ENCODE results near the gene PPP1R1C. TPM values are rescaled to one million over a fixed set of nuclear protein-coding genes. Genes with fewer than 3 reads are reported as not detected.

The PPP1R1C gene
- total RNA-seq: under 1 TPM in 1 of 3 donors, not detected in 2; 0.75 TPM
- long read RNA-seq, donor 1: 0 reads
- long read RNA-seq, donor 2: 0 reads

GRCh38 chr2:181985632-181986205 is at the start of gene PPP1R1C:
PPP1R1C (plus strand) TSS chr2:181985853; CDS start chr2:181986111, 258 bp downstream.
- H3K36me3 ChIP-seq (ENCODE audit: low read depth): no peaks in the 10 kb centered on the region
- H3K4me3 ChIP-seq: no peak within 1 kb of the TSS
- intact Hi-C loops (cut with DNase I, micrococcal nuclease): no loop called here
- H3K9me3 ChIP-seq: no peaks in the 10 kb centered on the region
- H3K4me1 ChIP-seq (ENCODE audit: low read depth): no peaks in the 10 kb centered on the region
- no peak for DNase-seq
- no peak for ATAC-seq
- no peak for TF ChIP-seq CTCF (IDR thresholded peaks at IDR 0.05)

- no peaks in the 10 kb centered on the region for H3K4me1 ChIP-seq (ENCODE audit: low read depth)
- TF ChIP-seq CTCF (IDR thresholded peaks at IDR 0.05): no peak
- H3K4me3 ChIP-seq: no peak overlapping the region
- DNase-seq (peak in 1 of 3 donors; percentile 12), ATAC-seq (peak; percentile 38)
- H3K36me3 ChIP-seq (ENCODE audit: low read depth): no peaks in the 10 kb centered on the region
- no peaks in the 10 kb centered on the region for H3K9me3 ChIP-seq
- intact Hi-C loops (cut with DNase I, micrococcal nuclease): no loop called here
Observed at GRCh38 chr2:181937473-181937872, 48.2 kb upstream of the PPP1R1C start.

GRCh38 chr2:181943411-181944124 is 42.1 kb upstream of the PPP1R1C start:
- H3K36me3 ChIP-seq (ENCODE audit: low read depth): no peaks in the 10 kb centered on the region
- H3K4me3 ChIP-seq: no peak overlapping the region
- ATAC-seq (no peak), DNase-seq (no peak)
- no peaks in the 10 kb centered on the region for H3K4me1 ChIP-seq (ENCODE audit: low read depth)
- TF ChIP-seq CTCF (IDR thresholded peaks at IDR 0.05): no peak
- intact Hi-C loops (cut with DNase I, micrococcal nuclease): no loop called here
- H3K9me3 ChIP-seq: no peaks in the 10 kb centered on the region

DNA sequence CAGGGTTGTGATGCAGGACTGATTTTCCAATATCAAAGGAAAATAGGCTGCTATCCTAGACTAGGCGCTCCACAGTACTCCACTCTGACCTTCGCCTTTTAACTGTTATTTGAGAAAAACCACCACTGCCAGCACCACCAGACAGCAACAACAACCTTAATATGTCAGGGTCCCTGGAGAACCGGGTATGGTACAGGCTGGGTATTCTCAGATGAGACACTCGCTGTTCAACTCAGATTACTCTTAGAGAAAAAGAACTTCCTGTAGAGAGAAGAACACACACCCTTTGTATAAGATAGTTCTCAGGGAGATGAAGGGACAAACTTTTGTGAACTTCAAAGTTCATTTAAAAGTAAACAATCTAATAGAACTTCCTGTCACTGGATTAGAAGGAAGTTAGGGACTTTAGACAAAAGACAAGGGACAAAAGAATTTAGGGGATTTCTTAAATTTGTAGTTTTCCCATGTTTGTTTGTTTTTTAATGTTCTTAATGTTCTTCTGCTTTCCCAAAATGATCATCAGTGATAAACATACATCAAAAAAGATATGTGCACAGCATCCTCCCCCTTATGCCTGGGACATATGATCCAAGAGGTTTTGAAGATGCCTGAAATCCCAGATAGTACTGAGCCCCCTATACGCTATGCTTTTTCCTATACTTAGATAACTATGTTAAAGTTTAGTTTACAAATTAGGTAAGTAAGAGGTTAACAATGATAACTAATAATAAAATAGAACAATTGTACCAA is 41.3 kb upstream of the PPP1R1C start:
- Histone ChIP-seq H3K36me3 (ENCODE audit: low read depth) (no peaks in the 10 kb centered on the region), H3K4me3 (no peak overlapping the region), H3K4me1 (ENCODE audit: low read depth) (no peaks in the 10 kb centered on the region), H3K9me3 (no peaks in the 10 kb centered on the region)
- DNase-seq: no peak
- no peak for ATAC-seq
- no peak for TF ChIP-seq CTCF (IDR thresholded peaks at IDR 0.05)
- intact Hi-C loops (cut with DNase I, micrococcal nuclease): no loop called here

GRCh38 chr2:181944914-181945291 is 40.8 kb upstream of the PPP1R1C start:
- no peaks in the 10 kb centered on the region for H3K4me1 ChIP-seq (ENCODE audit: low read depth)
- H3K4me3 ChIP-seq: no peak overlapping the region
- ATAC-seq (no peak), DNase-seq (no peak)
- intact Hi-C loops (cut with DNase I, micrococcal nuclease): no loop called here
- no peak for TF ChIP-seq CTCF (IDR thresholded peaks at IDR 0.05)
- H3K9me3 ChIP-seq: no peaks in the 10 kb centered on the region
- H3K36me3 ChIP-seq (ENCODE audit: low read depth): no peaks in the 10 kb centered on the region
